RWPE2 (cell line): ENCODE results near the gene MYO18B.
"Not testable (repeated sequence)": the region's sequence is repeated elsewhere in the genome, so short reads cannot be mapped to it uniquely, and the experiment has no call there.

ENCODE experiments used
- ATAC-seq: fragments of 200-7000 bp; cut with Tn5 transposase; 3 replicates; pipeline ENCODE4 v1.9.1; 2021; ENCODE audit warnings: low read depth
- DNase-seq: peaks from one replicate; pipeline ENCODE4 v3.0.0-alpha.2; 2020; ENCODE audit warnings: low spot score
- H3K27ac ChIP-seq: fragments of 450-650 bp; 2 replicates; pipeline ENCODE4 v1.5.1; 2017; ENCODE audit warnings: mild to moderate bottlenecking; ENCODE audit not compliant: poor library complexity, severe bottlenecking
- H3K27me3 ChIP-seq: fragments of 250-450 bp; sonication (Bioruptor Pico); 2 replicates; pipeline ENCODE4 v1.5.1; 2021; ENCODE audit warnings: mild to moderate bottlenecking, moderate library complexity; ENCODE audit not compliant: insufficient read depth, poor library complexity, severe bottlenecking
- H3K36me3 ChIP-seq: fragments of 250-450 bp; sonication (Bioruptor Pico); 2 replicates; pipeline ENCODE4 v1.5.1; 2020; ENCODE audit warnings: low read depth, mild to moderate bottlenecking, moderate library complexity
- H3K4me1 ChIP-seq: fragments of 250-450 bp; sonication (Bioruptor Pico); 2 replicates; pipeline ENCODE4 v1.5.1; 2021; ENCODE audit warnings: mild to moderate bottlenecking, moderate library complexity; ENCODE audit not compliant: insufficient read depth, poor library complexity, severe bottlenecking
- H3K4me3 ChIP-seq: fragments of 250-450 bp; sonication (Bioruptor Pico); 2 replicates; pipeline ENCODE4 v1.5.1; 2021; ENCODE audit warnings: mild to moderate bottlenecking, moderate library complexity; ENCODE audit not compliant: severe bottlenecking
- H3K9me3 ChIP-seq: fragments of 250-450 bp; sonication (Bioruptor Pico); 2 replicates; pipeline ENCODE4 v1.5.1; 2021; ENCODE audit warnings: mild to moderate bottlenecking, moderate library complexity; ENCODE audit not compliant: severe bottlenecking
- TF ChIP-seq, protein P1 (sequence below): fragments of 450-650 bp; IDR thresholded peaks from one replicate; pipeline ENCODE4 v1.5.1; 2017; ENCODE audit warnings: mild to moderate bottlenecking, moderate library complexity; ENCODE audit not compliant: poor library complexity, severe bottlenecking

MYO18B gene

DNA sequence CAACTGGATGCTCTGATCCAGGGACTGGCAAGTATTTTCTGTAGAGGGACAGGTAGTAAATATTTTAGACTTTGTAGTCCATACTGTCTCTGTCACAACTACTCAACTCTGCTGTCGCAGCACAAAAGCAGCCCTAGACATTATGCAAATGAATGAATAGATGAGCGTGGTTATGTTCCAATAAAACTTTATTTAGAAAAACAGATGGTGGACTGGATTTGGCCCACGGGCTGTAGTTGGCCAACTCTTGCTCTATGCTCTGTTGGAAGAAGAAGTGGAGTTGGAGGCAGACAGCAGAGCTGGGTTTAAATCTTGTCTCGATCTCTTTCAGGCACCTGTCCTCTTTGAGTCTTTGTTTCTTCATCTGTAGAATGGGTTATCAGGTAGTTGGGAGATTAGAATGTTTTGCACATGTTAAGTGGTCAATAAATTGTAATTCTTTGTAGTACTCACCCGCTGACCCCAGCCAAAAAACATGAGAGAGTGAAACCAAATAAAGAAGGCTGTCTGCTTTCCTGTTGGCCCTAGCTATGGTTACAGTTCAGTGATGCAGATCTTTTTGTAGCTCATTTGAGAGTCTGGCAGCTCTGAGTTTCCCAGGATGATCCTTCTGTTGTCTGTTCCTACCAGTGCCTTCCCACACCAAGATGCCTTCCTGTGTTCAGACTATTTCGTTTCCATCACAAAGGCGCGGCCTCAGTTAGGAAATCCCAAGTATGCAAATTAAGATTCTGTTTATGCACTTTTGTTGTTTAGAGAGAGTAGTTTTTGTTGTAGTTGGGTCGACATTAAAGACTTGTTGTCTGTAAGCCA is 229.2 kb downstream of the MYO18B start:
- Histone ChIP-seq H3K9me3 (no peaks in the 10 kb centered on the region), H3K4me3 (no peak overlapping the region), H3K27ac (no peak overlapping the region), H3K4me1 (no peaks in the 10 kb centered on the region), H3K36me3 (no peaks in the 10 kb centered on the region), H3K27me3 (peaks cover 26% of the 10 kb centered on the region)
- DNase-seq (no peak), ATAC-seq (no peak)
- TF ChIP-seq, protein P1, sequence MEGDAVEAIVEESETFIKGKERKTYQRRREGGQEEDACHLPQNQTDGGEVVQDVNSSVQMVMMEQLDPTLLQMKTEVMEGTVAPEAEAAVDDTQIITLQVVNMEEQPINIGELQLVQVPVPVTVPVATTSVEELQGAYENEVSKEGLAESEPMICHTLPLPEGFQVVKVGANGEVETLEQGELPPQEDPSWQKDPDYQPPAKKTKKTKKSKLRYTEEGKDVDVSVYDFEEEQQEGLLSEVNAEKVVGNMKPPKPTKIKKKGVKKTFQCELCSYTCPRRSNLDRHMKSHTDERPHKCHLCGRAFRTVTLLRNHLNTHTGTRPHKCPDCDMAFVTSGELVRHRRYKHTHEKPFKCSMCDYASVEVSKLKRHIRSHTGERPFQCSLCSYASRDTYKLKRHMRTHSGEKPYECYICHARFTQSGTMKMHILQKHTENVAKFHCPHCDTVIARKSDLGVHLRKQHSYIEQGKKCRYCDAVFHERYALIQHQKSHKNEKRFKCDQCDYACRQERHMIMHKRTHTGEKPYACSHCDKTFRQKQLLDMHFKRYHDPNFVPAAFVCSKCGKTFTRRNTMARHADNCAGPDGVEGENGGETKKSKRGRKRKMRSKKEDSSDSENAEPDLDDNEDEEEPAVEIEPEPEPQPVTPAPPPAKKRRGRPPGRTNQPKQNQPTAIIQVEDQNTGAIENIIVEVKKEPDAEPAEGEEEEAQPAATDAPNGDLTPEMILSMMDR: no peak

DNA sequence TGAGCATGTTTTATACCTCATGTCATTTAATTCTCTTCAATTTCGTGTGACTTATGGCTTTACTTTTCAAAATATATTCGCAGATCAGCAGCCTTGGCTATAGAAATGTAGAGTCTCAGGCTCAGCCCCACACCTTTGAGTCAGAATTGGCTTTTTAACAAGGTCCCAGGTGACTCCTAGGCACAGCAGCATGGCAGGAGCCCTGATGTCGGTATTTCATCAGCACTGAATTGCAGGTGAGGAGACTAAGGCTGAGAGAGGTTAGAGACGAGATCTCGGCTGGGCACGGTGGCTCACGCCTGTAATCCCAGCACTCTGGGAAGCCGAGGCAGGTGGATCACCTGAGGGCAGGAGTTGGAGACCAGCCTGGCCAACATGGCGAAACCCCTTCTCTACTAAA is 230.4 kb downstream of the MYO18B start:
- Histone ChIP-seq H3K27me3 (peaks cover 21% of the 10 kb centered on the region), H3K9me3 (no peaks in the 10 kb centered on the region), H3K4me1 (no peaks in the 10 kb centered on the region), H3K36me3 (no peaks in the 10 kb centered on the region), H3K27ac (no peak overlapping the region), H3K4me3 (no peak overlapping the region)
- TF ChIP-seq, protein P1: no peak
- ATAC-seq (no peak), DNase-seq (no peak)

DNA sequence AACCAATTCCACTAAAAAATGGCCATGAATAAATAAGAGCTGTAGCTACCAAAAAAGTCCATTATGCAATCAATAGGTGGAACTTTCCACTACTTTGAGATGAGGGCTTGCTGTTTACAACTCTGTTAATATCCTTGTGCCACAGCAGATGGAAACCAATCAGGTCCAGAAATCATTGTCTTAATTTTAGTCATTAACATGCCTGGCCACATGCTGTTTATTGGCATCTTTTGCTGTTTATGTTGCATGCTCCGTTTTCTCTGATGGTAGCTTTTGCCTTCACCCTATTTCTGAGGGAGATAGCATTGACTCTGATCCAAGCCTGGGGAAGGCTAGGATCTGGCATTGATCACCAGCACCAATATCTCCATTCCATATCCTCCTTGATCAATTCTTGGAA is 234.4 kb downstream of the MYO18B start:
- ATAC-seq: no peak
- H3K36me3 ChIP-seq: no peaks in the 10 kb centered on the region

DNA sequence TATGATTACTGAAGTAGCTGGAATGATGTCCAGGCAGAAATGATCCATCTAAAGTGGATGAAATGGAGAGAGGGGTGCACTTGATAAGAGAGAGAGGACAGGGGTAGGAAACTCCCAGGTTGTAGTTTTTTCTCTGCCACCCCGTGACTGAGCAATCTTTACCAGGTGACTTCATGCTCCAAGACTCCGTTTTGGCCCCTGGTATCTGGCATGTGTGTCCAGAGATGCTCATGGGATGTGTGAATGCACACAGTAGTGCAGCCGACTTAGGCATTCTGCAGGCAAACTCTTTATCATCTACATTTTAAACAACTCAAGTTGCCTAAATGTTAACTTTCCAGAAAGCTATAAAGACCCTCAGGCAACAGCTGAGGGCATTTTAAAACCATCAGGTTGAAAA is 238.0 kb downstream of the MYO18B start:
- H3K4me1 ChIP-seq: no peaks in the 10 kb centered on the region
- DNase-seq (no peak), ATAC-seq (no peak)
- TF ChIP-seq, protein P1: no peak
- no peak overlapping the region for H3K4me3 ChIP-seq
- no peak overlapping the region for H3K27ac ChIP-seq
- peaks cover 9% of the 10 kb centered on the region for H3K27me3 ChIP-seq
- no peaks in the 10 kb centered on the region for H3K36me3 ChIP-seq
- no peaks in the 10 kb centered on the region for H3K9me3 ChIP-seq

More for the DNA sequence above, 234.4 kb downstream of the MYO18B start:
- peaks cover 22% of the 10 kb centered on the region for H3K27me3 ChIP-seq
- DNase-seq: no peak
- H3K4me3 ChIP-seq: no peak overlapping the region
- H3K27ac ChIP-seq: no peak overlapping the region
- TF ChIP-seq, protein P1: no peak
- no peaks in the 10 kb centered on the region for H3K9me3 ChIP-seq
- H3K4me1 ChIP-seq: no peaks in the 10 kb centered on the region

DNA sequence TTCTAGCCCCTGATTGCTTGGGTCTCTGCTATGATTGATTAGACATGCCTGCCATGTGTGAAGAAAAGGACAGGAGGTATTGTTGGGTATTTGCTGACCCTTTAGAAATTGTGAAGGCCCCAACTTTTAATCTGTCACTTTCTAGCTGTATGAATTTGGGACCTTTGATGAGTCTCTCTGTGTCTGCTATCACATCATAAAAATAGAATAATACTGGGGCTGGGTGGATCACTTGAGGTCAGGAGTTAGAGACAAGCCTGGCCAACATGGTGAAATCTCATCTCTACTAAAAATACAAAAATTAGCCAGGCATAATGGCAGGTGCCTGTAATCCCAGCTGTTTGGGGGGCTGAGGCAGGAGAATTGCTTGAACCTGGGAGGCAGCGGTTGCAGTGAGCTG is 242.9 kb downstream of the MYO18B start:
- ATAC-seq: not testable (repeated sequence)

More for the DNA sequence above, 242.9 kb downstream of the MYO18B start:
- H3K36me3 ChIP-seq, H3K9me3 ChIP-seq, H3K4me3 ChIP-seq, H3K4me1 ChIP-seq, H3K27ac ChIP-seq, DNase-seq: not testable (repeated sequence)
- H3K27me3 ChIP-seq: peaks cover 31% of the 10 kb centered on the region
